Measurements from ENCODE around the gene AKR1C2. TPM values are rescaled to one million over a fixed set of nuclear protein-coding genes. Genes with fewer than 3 reads are reported as not detected.
"Not testable (repeated sequence)": the region's sequence is repeated elsewhere in the genome, so short reads cannot be mapped to it uniquely, and the experiment has no call there.

AKR1C2 gene
- polyA plus RNA-seq, 2 of the 4 experiments (the other 2 are of a cell fraction), result 5,660 to 6,805 TPM

DNA sequence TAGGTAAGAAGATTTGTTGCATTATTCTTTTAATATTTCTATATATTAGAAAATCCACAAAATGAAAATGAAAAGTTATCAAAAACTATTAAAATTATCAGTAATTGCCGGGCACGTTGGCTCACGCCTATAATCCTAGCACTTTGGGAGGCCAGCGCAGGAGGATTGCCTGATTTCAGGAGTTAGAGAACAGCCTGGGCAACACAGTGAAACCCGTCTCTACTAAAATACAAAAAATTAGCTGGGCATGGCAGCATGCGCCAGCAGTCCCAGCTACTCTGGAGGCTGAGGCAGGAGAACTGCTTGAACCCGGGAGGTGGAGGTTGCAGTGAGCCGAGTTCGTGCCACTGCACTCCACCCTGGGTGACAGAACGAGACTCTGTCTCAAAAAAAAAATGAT lies 11.1 kb downstream of the AKR1C2 start:
- DNase-seq (ENCODE audit: low read depth in 1 of 2, low spot score in 1 of 2); POLR2A ChIA-PET; H3K9me3 ChIP-seq; ATAC-seq; FAIRE-seq: not testable (repeated sequence)
- Histone ChIP-seq H3K4me2 (peak overlapping the region; percentile 74), H3K4me1 (peaks cover 33% of the 10 kb centered on the region), H3K27ac (peak overlapping the region; percentile 41 to 80), H3K4me3 (peak overlapping the region; percentile 38)
- TF ChIP-seq POLR2AphosphoS2 (conservative IDR thresholded peaks at IDR 0.05; ENCODE audit: low read length) (0 out of 2 replicates have a peak, but pooled peaks have one; percentile 49), JUN (IDR thresholded peaks at IDR 0.05) (peak; percentile 62 to 63; a peak in 2 of 5 replicates)
- WGBS (ENCODE audit: missing lambda C conversion rate), result 23% methylated on average over 10 of the region's 10 CpGs
- CTCF ChIA-PET, result interaction anchor here (1.0 kb wide), 1 partner anchor 143 kb away, joined by 5 read pairs; no protein-coding TSS in a partner anchor

DNA sequence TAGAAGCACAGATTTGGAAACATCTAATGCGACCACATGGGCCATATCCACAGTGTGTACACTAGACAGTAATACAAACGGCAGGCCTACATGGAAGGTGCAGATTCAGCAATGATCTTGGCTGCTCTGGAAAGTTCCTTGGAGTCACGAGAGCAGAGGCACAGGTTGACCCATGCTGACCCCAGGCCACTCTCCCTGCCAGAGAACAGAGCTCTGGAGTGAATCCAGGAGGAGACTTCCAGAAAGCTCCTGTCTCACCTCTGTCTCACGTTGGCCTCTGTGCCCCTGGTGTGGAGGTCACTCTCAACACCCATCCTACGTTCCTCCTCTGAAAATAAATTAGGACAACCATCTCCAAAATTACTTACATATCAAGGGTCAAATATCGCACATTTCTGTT lies 12.2 kb downstream of the AKR1C2 start:
- peak overlapping the region; percentile 34 for H3K4me3 ChIP-seq
- 23% methylated on average over 3 of the region's 6 CpGs for WGBS (ENCODE audit: missing lambda C conversion rate)
- H3K9me3 ChIP-seq; CTCF ChIA-PET; DNase-seq (ENCODE audit: low read depth in 1 of 2, low spot score in 1 of 2); POLR2A ChIA-PET: not testable (repeated sequence)
- peak overlapping the region; percentile 78 for H3K4me2 ChIP-seq
- peak overlapping the region; percentile 49 to 58; a peak in 5 of 6 replicates for H3K27ac ChIP-seq
- FAIRE-seq (peak; percentile 7), ATAC-seq (peak; percentile 6 to 9; a peak in 3 of 6 replicates)
- TF ChIP-seq JUN (IDR thresholded peaks at IDR 0.05), result peak in 1 of 2 experiments; percentile 1; a peak in 1 of 5 replicates
- H3K4me1 ChIP-seq, result peaks cover 37% of the 10 kb centered on the region

DNA sequence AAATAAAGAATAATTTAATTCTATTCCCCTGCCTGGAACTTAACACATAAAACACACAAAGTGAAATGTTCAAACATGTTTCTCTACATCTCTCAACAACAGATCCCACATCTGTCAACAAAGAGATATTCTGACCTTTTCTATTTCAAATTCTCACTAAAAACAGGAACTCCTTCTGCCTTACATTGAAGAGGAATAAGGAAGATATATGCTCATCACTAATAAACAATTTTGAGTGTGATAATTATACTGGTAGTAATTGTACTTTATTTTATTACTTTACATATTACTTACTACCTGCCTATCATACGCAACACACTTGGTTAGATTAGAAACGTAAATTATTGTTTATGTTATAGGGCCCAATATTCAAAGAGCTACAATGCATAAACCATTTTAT lies 13.4 kb downstream of the AKR1C2 start:
- Histone ChIP-seq H3K4me1 (peaks cover 45% of the 10 kb centered on the region), H3K4me3 (peak overlapping the region; percentile 34), H3K9me3 (no peaks in the 10 kb centered on the region), H3K27ac (peak overlapping the region; percentile 18 to 48; a peak in 2 of 6 replicates), H3K4me2 (peak overlapping the region; percentile 78)
- DNase-seq (ENCODE audit: low read depth in 1 of 2, low spot score in 1 of 2), result no peak
- POLR2A ChIA-PET, result no interaction called here
- no peak for ATAC-seq
- WGBS (ENCODE audit: missing lambda C conversion rate), result 73% methylated on average over 2 of the region's 2 CpGs
- CTCF ChIA-PET, result interaction anchor here (0.8 kb wide), 1 partner anchor 13 kb away, joined by 3 read pairs; the partner anchor contains the start of gene AKR1C2
- TF ChIP-seq FOSB (CRISPR knock-in tag; IDR thresholded peaks at IDR 0.05), result peak; percentile 65; the same call in 1 of the 2 replicates
- no peak for TF ChIP-seq HDAC2 (IDR thresholded peaks at IDR 0.05)
- TF ChIP-seq EHF (CRISPR knock-in tag; IDR thresholded peaks at IDR 0.05), result peak; percentile 16; the same call in 1 of the 2 replicates
- TF ChIP-seq ZC3H11A (IDR thresholded peaks at IDR 0.05), result no peak
- TF ChIP-seq MAZ (IDR thresholded peaks at IDR 0.05; ENCODE audit: borderline replicate concordance, low read depth, low read length), result no peak
- no peak for TF ChIP-seq NR3C1 (IDR thresholded peaks at IDR 0.05)
- TF ChIP-seq HOXA7 (CRISPR knock-in tag; IDR thresholded peaks at IDR 0.05), result peak; percentile 93
- no peak for TF ChIP-seq MYC (IDR thresholded peaks at IDR 0.05; ENCODE audit: borderline replicate concordance, low read length)
- no peak for TF ChIP-seq ESRRA (IDR thresholded peaks at IDR 0.05; ENCODE audit: borderline replicate concordance, low read length)
- TF ChIP-seq FOSL2 (IDR thresholded peaks at IDR 0.05), result no peak
- no peak for TF ChIP-seq FOSL2 (CRISPR knock-in tag; IDR thresholded peaks at IDR 0.05)
- peak; percentile 82 for TF ChIP-seq RARB (CRISPR knock-in tag; IDR thresholded peaks at IDR 0.05)
- FAIRE-seq, result no peak

DNA sequence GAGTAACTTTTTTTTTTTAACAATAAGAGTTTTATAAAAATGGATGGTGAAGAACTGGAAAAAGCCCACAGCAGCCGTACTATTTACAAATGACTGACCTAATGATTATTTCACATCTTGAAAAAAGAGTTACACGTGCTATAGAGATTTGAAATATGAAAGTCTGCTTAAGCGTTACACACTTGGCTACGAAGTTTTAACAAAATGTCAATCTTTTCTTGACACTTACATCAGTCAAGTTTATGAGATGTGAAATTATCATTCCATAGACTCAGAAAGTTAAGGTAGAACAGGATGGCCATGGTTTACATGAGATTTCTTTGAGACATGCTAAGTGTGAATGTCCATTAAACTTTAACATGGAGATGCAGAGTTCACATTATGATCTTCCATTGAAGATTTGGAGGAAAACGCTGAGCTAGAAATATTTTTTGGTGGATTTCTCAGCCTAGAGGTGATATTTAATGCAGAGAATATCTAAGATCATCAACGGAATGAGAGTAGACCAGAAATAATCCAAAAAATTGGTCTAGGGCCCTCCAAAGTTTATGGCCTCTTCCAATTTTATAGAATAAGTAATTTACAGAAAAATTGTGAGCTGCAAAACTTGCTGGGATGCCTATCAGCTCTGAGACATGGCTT lies 15.5 kb downstream of the AKR1C2 start:
- Histone ChIP-seq H3K4me1 (peaks cover 66% of the 10 kb centered on the region), H3K27ac (peak overlapping the region; percentile 55 to 57), H3K4me2 (peak overlapping the region; percentile 78), H3K4me3 (peak overlapping the region; percentile 28; the same call in 1 of the 3 replicates)
- WGBS (ENCODE audit: missing lambda C conversion rate), result 55% methylated on average over 6 of the region's 6 CpGs
- H3K9me3 ChIP-seq; ATAC-seq; DNase-seq (ENCODE audit: low read depth in 1 of 2, low spot score in 1 of 2): not testable (repeated sequence)
- FAIRE-seq, result peak; percentile 77
- ChIA-PET POLR2A (interaction anchor here (0.8 to 1.3 kb wide), 2 partner anchors 9 to 106 kb away, joined by 3 to 8 read pairs; partner anchors contain the start of gene AKR1C3), CTCF (interaction anchor here (1.6 kb wide), 1 partner anchor 138 kb away, joined by 8 read pairs; no protein-coding TSS in a partner anchor)
- peak; percentile 60 for TF ChIP-seq MAFK (IDR thresholded peaks at IDR 0.05; ENCODE audit: partially characterized antibody)
- TF ChIP-seq RARB (CRISPR knock-in tag; IDR thresholded peaks at IDR 0.05), result peak; percentile 67; the same call in 1 of the 2 replicates
- peak; percentile 28 to 72; a peak in 3 of 5 replicates for TF ChIP-seq JUN (IDR thresholded peaks at IDR 0.05)
- peak; percentile 93 for TF ChIP-seq HOXA7 (CRISPR knock-in tag; IDR thresholded peaks at IDR 0.05)
- peak; percentile 99 for TF ChIP-seq POLR2AphosphoS2 (conservative IDR thresholded peaks at IDR 0.05; ENCODE audit: low read length)
- TF ChIP-seq, protein P1, sequence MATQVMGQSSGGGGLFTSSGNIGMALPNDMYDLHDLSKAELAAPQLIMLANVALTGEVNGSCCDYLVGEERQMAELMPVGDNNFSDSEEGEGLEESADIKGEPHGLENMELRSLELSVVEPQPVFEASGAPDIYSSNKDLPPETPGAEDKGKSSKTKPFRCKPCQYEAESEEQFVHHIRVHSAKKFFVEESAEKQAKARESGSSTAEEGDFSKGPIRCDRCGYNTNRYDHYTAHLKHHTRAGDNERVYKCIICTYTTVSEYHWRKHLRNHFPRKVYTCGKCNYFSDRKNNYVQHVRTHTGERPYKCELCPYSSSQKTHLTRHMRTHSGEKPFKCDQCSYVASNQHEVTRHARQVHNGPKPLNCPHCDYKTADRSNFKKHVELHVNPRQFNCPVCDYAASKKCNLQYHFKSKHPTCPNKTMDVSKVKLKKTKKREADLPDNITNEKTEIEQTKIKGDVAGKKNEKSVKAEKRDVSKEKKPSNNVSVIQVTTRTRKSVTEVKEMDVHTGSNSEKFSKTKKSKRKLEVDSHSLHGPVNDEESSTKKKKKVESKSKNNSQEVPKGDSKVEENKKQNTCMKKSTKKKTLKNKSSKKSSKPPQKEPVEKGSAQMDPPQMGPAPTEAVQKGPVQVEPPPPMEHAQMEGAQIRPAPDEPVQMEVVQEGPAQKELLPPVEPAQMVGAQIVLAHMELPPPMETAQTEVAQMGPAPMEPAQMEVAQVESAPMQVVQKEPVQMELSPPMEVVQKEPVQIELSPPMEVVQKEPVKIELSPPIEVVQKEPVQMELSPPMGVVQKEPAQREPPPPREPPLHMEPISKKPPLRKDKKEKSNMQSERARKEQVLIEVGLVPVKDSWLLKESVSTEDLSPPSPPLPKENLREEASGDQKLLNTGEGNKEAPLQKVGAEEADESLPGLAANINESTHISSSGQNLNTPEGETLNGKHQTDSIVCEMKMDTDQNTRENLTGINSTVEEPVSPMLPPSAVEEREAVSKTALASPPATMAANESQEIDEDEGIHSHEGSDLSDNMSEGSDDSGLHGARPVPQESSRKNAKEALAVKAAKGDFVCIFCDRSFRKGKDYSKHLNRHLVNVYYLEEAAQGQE (IDR thresholded peaks at IDR 0.05), result peak; percentile 50; the same call in 1 of the 2 replicates
- peak; percentile 66 for TF ChIP-seq FOSB (CRISPR knock-in tag; IDR thresholded peaks at IDR 0.05)

Data from A549 (cell line).